ENCODE results near the gene TEX261.

Gene TEX261

GRCh38 chr2:70962211-70962884, 32.3 kb downstream of the TEX261 start:
- TF ChIP-seq, protein P1, sequence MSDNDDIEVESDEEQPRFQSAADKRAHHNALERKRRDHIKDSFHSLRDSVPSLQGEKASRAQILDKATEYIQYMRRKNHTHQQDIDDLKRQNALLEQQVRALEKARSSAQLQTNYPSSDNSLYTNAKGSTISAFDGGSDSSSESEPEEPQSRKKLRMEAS (IDR thresholded peaks at IDR 0.05; ENCODE audit: low read depth, low read length): no peak
- TF ChIP-seq, protein P2, sequence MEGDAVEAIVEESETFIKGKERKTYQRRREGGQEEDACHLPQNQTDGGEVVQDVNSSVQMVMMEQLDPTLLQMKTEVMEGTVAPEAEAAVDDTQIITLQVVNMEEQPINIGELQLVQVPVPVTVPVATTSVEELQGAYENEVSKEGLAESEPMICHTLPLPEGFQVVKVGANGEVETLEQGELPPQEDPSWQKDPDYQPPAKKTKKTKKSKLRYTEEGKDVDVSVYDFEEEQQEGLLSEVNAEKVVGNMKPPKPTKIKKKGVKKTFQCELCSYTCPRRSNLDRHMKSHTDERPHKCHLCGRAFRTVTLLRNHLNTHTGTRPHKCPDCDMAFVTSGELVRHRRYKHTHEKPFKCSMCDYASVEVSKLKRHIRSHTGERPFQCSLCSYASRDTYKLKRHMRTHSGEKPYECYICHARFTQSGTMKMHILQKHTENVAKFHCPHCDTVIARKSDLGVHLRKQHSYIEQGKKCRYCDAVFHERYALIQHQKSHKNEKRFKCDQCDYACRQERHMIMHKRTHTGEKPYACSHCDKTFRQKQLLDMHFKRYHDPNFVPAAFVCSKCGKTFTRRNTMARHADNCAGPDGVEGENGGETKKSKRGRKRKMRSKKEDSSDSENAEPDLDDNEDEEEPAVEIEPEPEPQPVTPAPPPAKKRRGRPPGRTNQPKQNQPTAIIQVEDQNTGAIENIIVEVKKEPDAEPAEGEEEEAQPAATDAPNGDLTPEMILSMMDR (IDR thresholded peaks at IDR 0.05; ENCODE audit: low read depth, low read length): no peak
- TF ChIP-seq MYC (IDR thresholded peaks at IDR 0.05; ENCODE audit: low read depth, low read length) (no peak), POLR2A (IDR thresholded peaks at IDR 0.05; ENCODE audit: extremely low read depth, insufficient read length) (no peak)
- H3K4me3 ChIP-seq (ENCODE audit: low read depth, low read length): no peak overlapping the region
- no peak for DNase-seq (ENCODE audit: low read depth)

GRCh38 chr2:70961648-70961994, 33.1 kb downstream of the TEX261 start:
- TF ChIP-seq MYC (IDR thresholded peaks at IDR 0.05; ENCODE audit: low read depth, low read length): no peak
- TF ChIP-seq, protein P1 (IDR thresholded peaks at IDR 0.05; ENCODE audit: low read depth, low read length): no peak
- no peak for TF ChIP-seq POLR2A (IDR thresholded peaks at IDR 0.05; ENCODE audit: extremely low read depth, insufficient read length)
- TF ChIP-seq, protein P2 (IDR thresholded peaks at IDR 0.05; ENCODE audit: low read depth, low read length): no peak
- no peak overlapping the region for H3K4me3 ChIP-seq (ENCODE audit: low read depth, low read length)
- no peak for DNase-seq (ENCODE audit: low read depth)

- DNase-seq (ENCODE audit: low read depth): no peak
These were observed 33.6 kb downstream of the TEX261 start for GRCh38 chr2:70960833-70961647.

GRCh38 chr2:70959851-70960832, 34.5 kb downstream of the TEX261 start:
- DNase-seq (ENCODE audit: low read depth): no peak
- TF ChIP-seq, protein P2 (IDR thresholded peaks at IDR 0.05; ENCODE audit: low read depth, low read length): peak; percentile 36
- no peak for TF ChIP-seq MYC (IDR thresholded peaks at IDR 0.05; ENCODE audit: low read depth, low read length)
- TF ChIP-seq POLR2A (IDR thresholded peaks at IDR 0.05; ENCODE audit: extremely low read depth, insufficient read length): no peak
- H3K4me3 ChIP-seq (ENCODE audit: low read depth, low read length): no peak overlapping the region

More at GRCh38 chr2:70960833-70961647, 33.6 kb downstream of the TEX261 start:
- H3K4me3 ChIP-seq (ENCODE audit: low read depth, low read length): no peak overlapping the region
- TF ChIP-seq, protein P2 (IDR thresholded peaks at IDR 0.05; ENCODE audit: low read depth, low read length): no peak
- TF ChIP-seq POLR2A (IDR thresholded peaks at IDR 0.05; ENCODE audit: extremely low read depth, insufficient read length) (no peak), MYC (IDR thresholded peaks at IDR 0.05; ENCODE audit: low read depth, low read length) (no peak)
- TF ChIP-seq, protein P1 (IDR thresholded peaks at IDR 0.05; ENCODE audit: low read depth, low read length): no peak

GRCh38 chr2:70959271-70959761, 35.4 kb downstream of the TEX261 start:
- no peak for DNase-seq (ENCODE audit: low read depth)
- no peak overlapping the region for H3K4me3 ChIP-seq (ENCODE audit: low read depth, low read length)
- TF ChIP-seq, protein P1 (IDR thresholded peaks at IDR 0.05; ENCODE audit: low read depth, low read length): no peak
- no peak for TF ChIP-seq MYC (IDR thresholded peaks at IDR 0.05; ENCODE audit: low read depth, low read length)
- no peak for TF ChIP-seq POLR2A (IDR thresholded peaks at IDR 0.05; ENCODE audit: extremely low read depth, insufficient read length)
- TF ChIP-seq, protein P2 (IDR thresholded peaks at IDR 0.05; ENCODE audit: low read depth, low read length): no peak

Measured in NB4 (cell line).